Dermis blood vessel endothelial cell (primary cell): ENCODE data around the gene DYNC1LI1. TPM values are rescaled to one million over a fixed set of nuclear protein-coding genes. Genes with fewer than 3 reads are reported as not detected.

Experiments used
- DNase-seq: peaks from one replicate; pipeline ENCODE4 v3.0.0; 2010
- total RNA-seq: library from RNA; depleted of rRNA; stranded (reverse); fragments of >200 nt; gene quantifications from 2 replicates; pipeline ENCODE4 v1.2.3, GENCODE V29; 2014

The DYNC1LI1 gene
- 49.0 and 70.5 TPM in 2 replicates for total RNA-seq

DNA sequence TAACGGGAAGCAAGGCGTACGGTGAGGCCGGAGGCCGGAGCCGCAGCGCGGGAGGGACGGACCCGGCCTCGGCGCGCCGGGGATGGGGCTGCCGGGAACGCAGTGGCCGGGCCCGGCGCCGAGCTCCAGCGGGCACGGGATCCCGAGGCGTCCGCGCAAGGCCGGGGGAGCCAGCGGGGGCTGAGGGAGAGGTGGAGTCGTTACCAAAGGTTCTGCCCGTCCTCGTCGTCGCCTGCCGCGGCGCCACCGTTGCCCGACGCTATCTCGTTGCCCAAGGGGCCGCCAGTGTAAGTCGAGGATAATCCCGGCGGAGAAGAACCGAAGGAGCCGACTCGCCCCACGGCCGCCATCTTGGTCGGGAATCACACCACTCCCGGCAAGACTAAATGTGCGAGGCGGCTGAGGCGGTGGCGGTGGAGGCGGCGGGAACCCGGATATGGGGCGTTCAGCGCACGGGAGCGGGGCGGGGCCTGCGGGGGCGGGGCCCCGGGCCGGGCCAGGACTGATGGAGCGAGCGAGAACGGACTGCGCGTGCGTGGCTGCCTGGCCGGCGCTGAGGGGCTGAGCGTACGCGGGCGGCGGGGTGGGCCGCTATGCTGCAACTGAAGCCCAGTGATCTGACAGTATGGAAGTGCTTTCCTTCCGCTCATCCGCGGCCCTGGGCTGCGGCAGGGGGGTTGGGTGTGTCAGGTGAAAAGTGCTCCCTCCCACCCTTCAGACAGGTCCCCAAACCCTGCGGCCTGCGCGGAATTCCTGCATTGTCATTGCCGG is at the start of gene DYNC1LI1:
Gene DYNC1LI1, minus strand, starts transcription at position 438 of the 771 bp plus-strand sequence. Its CDS starts 88 bp downstream, at position 350.
- peak; percentile 95 for DNase-seq

- DNase-seq, result no peak
These were observed 48.7 kb upstream of the DYNC1LI1 start for GRCh38 chr3:32619395-32619794.

GRCh38 chr3:32616267-32616962 is 45.8 kb upstream of the DYNC1LI1 start:
- no peak for DNase-seq

DNA sequence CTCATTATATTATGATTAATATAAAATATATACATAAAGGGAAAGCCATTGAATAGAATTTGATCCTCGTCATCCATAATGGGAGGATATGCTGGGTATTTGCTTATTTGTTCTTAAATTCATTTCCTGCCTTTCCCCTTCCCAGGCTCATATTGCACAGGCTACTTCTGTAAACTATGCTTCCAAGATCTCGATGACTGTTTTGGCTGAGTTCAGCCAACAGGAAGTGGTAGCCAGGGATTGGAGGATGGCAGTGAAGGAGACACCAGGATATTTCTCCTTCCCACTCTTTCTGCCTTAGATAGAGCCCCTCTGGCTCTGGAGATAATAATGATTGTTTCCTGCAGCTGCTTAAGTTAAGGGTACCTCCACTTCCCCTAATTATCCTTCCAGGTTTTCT is 44.3 kb upstream of the DYNC1LI1 start:
- DNase-seq, result peak; percentile 70

GRCh38 chr3:32613183-32613582 is 42.5 kb upstream of the DYNC1LI1 start:
- DNase-seq, result no peak

DNA sequence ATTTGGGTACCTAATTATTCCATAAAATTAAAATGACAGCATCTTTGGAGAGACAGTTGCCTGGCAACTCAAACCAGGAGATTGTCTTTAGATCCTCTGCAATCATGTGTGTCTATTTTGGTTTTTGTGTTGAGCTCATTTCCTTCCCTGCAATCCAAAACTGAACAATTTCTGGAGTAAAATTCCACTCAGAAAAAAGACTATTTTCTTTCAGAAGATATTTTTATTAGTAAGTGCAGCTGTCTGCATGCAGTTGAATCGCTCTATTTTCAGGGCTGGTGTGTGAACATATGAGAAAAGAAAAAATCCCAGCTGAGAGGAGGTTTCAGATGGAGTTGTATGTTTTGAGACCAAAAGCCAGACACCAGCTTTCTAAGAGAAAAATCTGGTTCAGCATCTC is 41.9 kb upstream of the DYNC1LI1 start:
- no peak for DNase-seq

- no peak for DNase-seq
These were observed 36.9 kb upstream of the DYNC1LI1 start for GRCh38 chr3:32607522-32607921.

GRCh38 chr3:32606960-32607359 is 36.3 kb upstream of the DYNC1LI1 start:
- no peak for DNase-seq

GRCh38 chr3:32606277-32606676 is 35.6 kb upstream of the DYNC1LI1 start:
- DNase-seq, result no peak

DNA sequence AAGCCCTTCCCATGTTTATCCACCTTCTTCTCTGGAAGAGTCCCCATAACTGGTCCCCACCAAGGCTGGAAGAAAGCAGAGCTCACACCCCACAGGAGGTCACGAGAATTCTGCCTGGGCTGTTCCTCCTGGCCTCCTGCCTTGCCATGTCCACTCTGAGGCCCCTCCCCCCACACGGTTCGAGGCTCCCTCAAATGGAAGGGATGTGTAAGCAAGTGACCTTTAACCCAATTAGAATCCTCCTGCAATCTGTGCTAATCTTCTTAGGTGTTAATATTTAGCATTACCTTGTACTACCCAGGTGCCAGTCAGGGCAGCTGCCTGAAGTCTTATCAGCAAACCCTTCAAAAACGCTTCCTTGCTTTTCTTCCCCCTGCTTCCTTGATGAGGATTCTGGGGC is 32.4 kb upstream of the DYNC1LI1 start:
- no peak for DNase-seq

DNA sequence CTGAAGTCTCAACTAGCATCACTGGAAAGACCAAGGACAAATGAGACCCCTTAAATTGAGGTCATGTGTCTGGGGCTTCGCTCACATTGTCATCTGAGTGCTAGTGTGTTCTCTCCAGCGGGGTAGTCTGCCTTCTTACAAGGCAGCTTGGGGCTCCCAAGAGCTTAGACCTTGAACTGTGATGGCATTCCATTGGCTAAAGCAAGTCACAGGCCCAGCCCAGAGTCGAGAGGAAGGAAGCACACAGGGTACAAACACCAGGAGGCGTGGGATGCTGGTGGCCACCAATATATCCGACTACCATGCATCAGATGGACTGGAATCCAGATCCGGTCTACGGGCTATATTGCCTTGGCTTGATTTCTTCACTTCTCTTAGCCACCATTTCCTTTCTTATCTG is 31.5 kb upstream of the DYNC1LI1 start:
- DNase-seq, result no peak

DNA sequence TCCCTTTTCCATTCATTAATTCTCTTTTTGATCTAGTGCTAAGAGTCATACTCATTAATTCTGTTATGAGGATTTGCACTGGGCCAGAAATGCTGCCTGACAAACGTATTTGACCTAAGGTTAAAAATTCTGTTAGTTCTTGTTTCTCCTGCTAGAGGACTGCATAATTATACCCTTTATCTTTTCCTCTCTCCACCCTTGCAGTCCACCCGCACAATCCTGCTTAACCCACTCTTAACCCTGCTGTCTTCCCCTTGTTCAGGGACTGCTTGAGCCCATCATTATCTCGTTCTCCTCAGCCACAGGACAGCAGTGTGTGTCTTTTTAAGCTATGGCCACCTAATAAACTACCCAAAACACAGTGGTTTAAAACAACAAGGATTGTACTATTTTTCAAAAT is 31.1 kb upstream of the DYNC1LI1 start:
- no peak for DNase-seq

DNA sequence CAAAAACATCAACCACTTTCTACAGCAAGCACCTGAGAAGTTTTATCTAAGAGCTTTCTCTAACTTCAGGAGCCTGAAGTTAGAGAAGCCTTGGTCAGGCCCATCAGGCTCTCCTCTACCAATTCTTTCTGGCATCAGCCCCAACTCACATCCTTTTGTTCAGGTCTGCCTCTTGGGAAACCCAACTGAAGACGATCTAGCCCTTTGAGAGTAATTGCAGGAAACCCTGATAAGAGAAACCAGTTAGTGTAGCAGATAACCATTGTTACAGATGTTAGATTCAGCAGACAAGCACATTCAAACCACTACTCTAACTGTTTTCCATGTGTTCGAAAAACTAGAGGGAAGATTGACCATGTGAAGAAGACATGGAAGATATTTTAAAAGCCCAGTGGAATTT is 27.0 kb upstream of the DYNC1LI1 start:
- DNase-seq, result no peak

DNA sequence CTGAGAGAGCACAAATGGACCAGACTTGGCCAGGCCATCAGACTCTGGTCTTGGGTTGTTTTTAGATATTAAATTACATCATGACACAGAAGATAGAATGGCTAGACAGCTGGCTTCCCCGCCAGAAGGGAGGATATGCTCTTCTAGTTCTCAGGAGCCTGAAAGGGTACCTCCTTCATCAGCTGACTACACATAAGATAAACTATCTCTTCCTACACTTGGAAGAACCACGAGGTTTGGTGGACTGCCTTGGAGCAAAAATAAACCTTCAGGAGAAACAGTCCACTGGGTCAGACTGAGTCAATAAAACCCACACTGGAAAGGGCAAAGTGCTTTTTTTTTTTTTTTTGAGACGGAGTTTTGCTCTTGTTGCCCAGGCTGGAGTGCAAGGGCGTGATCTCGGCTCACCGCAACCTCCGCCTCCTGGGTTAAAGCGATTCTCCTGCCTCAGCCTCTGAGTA is 26.3 kb upstream of the DYNC1LI1 start:
- no peak for DNase-seq

DNA sequence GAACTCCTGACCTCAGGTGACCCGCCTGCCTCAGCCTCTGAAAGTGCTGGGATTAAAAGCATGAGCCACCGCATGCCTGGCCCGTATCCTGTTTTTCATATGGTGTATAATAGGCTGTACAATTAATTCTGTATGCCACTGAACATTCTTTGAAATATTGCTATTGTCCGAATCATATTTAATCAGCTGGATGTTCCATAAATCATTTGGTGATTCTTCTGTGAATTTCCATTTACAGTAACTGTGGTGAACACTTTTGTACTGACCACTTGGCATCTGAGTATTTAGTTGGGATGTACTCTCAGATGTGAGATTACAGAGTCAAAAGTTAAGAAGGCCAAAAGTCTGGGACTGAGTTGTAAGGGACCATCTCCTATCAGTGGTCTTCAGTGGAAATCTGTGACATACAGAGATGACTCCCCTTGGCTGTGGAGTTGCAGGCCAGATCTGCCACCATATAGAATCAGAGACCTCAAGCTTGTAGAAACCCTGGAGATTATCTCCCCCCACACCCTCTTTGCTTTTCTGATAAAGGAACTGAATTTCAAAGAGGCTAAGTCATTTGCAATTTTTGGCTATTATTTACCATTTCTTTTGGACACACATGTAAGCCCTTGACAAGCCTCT is 25.7 kb upstream of the DYNC1LI1 start:
- DNase-seq, result no peak

- no peak for DNase-seq
These were observed 24.7 kb upstream of the DYNC1LI1 start for GRCh38 chr3:32595323-32595722.

DNA sequence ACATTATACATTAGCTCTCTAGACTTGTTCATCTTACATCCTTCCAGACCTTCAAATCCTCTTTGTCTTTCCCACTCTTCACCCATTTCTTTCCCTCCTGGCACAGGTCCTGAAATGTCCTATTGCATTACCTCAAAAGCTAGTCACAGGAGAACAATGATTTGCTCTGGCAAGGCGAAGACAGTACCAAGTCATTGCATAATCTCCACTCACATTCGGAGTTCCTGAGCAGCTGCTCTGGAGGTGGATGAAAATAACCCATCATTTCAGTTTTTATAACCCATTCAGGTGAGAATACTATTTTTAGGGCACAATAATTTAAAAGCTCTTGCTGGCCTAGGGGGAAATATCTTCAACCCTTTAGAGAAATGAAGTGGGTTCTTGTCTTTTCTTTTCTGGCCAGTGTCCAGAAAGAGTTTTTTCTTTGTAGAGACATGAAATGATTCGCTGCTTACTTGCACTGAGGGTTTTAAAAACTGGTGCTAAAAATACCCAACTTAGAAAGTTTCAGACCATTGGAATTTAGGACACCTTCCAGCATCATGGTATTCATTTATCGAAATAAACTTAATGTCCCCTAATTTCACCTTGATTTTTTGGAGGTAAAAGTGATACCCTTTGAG is 23.4 kb upstream of the DYNC1LI1 start:
- DNase-seq, result no peak

- DNase-seq, result no peak
These were observed 22.2 kb upstream of the DYNC1LI1 start for GRCh38 chr3:32592696-32593353.

GRCh38 chr3:32592011-32592410 is 21.4 kb upstream of the DYNC1LI1 start:
- no peak for DNase-seq

DNA sequence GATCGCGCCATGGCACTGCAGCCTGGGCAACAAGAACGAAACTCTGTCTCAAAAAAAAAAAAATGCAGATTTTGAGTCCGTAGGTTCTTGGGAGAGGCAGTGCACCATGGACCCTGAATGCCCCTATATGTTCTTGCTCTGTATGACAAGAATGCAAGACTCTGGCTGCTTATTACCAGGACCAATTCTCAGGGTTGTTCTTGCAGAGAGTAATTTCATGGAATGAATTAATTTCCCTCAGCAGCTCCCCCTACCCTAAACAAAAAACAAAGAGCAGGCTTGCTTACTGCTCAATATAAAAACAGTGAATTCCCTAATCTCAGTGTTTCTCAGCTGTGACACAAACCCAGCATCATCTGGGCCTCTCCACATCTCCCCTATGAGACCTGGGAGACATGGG is 20.5 kb upstream of the DYNC1LI1 start:
- no peak for DNase-seq

DNA sequence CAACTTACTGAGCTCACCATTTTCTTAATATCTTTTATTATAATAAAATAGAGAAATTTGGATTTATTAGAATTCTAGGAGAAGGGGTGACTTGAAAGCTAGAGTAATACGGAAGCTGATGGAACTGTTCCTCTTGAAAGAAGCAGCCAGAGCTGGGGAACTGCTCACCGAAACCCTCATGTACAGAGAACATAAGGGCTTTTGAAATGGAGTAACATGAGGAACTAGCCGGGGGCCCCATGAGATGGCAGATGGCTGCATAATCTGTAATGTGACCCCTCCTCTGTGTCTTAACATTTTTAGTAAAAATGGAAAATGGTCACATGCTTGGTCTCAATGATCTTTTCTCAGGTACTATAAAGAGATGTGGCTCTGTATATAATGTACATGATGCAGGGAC is 15.7 kb upstream of the DYNC1LI1 start:
- DNase-seq, result no peak

DNA sequence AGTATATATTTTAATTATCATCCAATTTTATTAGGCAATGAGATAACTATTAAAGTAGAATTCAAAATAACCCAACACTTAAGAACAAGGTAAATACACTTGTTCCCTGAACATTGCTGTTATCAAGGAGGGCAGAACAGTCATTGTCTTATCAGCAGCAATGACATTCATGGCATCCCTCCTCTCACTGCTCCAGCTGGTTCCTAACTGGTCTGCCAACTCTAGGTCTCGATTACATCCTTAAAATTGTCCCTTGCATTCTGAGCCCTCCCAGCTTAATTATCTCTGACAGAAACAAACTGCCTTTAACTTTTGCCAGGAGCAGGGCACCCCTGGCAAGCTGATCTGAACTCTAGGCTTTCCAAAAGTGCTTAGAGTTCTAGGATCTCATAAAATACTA is 14.0 kb upstream of the DYNC1LI1 start:
- no peak for DNase-seq

GRCh38 chr3:32583708-32584107 is 13.1 kb upstream of the DYNC1LI1 start:
- DNase-seq, result no peak
